ENCODE measurements around the gene DNAH8.

DNAH8 gene

DNA sequence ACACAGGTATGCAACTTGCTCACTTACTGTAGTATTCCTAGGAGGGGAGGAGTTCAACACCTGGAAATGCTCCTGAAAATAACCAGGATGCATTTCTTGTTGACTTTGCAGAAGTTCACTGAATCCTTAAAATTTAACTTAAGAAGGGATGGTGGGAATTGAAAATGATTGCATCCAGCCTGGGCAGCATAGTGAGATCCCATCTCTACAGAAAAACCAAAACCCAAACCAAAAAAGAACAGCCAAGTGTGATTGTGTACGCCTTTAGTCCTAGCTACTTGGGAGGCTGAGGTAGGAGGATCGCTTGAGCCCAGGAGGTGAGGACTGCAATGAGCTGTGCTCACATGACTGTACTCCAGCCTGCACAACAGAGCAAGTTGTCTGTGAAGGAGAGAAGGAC lies 1.7 kb downstream of the DNAH8 start:
- no peak overlapping the region for H3K4me3 ChIP-seq (ENCODE audit: low read length)
- no peak for DNase-seq (ENCODE audit: low read depth)
- TF ChIP-seq, protein P1, sequence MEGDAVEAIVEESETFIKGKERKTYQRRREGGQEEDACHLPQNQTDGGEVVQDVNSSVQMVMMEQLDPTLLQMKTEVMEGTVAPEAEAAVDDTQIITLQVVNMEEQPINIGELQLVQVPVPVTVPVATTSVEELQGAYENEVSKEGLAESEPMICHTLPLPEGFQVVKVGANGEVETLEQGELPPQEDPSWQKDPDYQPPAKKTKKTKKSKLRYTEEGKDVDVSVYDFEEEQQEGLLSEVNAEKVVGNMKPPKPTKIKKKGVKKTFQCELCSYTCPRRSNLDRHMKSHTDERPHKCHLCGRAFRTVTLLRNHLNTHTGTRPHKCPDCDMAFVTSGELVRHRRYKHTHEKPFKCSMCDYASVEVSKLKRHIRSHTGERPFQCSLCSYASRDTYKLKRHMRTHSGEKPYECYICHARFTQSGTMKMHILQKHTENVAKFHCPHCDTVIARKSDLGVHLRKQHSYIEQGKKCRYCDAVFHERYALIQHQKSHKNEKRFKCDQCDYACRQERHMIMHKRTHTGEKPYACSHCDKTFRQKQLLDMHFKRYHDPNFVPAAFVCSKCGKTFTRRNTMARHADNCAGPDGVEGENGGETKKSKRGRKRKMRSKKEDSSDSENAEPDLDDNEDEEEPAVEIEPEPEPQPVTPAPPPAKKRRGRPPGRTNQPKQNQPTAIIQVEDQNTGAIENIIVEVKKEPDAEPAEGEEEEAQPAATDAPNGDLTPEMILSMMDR (conservative IDR thresholded peaks at IDR 0.05; ENCODE audit: low read length): no peak

DNA sequence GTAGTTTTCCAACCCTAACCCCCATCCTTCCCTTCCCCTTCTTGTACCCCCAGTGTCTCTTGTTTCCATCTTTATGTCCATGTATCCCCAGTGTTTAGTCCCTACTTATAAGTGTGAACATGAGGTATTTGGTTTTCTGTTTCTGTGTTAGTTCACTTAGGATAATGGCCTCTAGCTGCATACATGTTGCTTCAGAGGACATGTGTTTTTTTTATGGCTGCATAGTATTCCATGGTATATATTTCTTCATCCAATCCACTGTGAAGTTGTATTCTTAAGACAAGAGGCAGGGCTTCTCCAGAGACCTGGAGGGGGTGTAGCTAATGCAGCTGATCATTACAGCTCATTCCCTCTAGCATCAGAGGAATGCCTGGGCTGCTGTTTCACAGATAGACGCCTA lies 4.2 kb downstream of the DNAH8 start:
- DNase-seq (ENCODE audit: low read depth): no peak
- TF ChIP-seq, protein P1 (conservative IDR thresholded peaks at IDR 0.05; ENCODE audit: low read length): no peak
- H3K4me3 ChIP-seq (ENCODE audit: low read length): no peak overlapping the region

DNA sequence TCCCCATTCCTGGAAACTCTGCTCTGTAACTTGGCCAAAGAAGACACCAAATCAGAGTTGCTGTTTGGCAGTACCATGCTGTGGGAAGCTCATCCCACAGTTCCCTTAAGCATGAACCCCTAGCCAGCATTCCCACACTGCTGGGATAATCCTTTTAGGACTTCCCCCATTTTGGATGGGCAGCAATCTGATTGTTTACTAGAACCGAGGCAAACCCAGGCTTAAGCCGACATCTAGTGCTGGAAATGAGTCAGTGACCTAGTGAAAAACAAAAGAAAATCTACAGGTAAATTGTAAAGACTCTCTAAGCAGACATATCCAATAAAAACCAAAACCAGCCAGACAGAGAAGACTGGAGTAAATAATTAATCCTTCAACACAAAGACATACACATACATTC lies 5.2 kb downstream of the DNAH8 start:
- DNase-seq (ENCODE audit: low read depth): no peak
- TF ChIP-seq, protein P1 (conservative IDR thresholded peaks at IDR 0.05; ENCODE audit: low read length): no peak

DNA sequence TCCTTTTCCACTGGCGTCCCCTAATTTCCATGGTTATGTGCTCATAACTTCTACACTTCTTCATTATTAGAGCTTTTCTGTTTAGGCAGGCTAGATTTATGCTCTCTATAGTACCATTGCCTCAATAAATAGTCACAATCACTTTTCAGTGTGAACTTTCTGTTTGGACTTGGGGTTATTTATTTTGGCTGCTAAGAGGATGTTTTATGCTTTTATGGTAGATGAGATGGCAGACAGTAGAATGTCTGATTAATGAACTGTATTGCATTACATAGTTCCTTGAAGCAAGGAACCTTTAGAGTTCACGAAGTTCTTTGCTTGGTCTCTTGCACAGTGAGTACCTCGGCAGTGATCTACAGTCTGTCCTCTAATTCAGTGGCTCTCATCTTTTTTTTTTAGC lies 6.9 kb downstream of the DNAH8 start:
- H3K4me3 ChIP-seq (ENCODE audit: low read length): no peak overlapping the region
- TF ChIP-seq, protein P1 (conservative IDR thresholded peaks at IDR 0.05; ENCODE audit: low read length): no peak
- DNase-seq (ENCODE audit: low read depth): no peak

More for the DNA sequence above, 5.2 kb downstream of the DNAH8 start:
- H3K4me3 ChIP-seq (ENCODE audit: low read length): no peak overlapping the region

DNA sequence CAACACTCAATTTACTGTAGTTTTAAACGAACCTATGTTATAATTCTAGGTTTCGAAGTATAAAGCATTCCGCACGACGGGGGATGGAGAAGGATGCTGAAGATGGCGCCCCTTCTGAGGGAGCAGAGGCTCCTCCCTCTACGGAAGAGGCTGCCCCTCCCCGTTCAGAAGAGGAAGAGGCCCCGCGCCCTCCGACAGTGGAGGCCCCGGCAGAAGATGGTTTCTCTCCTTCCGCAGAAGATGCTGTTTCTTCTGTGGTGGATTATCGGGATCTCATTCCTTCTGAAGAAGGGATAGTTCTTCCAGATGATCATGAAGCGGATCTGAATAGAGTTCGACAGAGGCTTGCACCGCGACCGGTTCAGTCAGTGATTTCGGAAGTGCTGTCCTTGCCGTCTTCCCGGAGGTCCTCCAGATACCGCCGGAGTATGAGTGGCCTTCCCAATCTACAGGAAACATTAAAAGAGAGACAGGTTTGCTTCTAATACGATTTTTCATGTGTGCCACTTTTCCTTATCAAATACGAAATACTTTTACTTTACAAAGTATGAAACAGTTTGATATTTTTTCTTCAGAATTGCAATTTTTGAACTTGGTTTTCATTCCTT lies 7.7 kb downstream of the DNAH8 start:
- no peak for DNase-seq (ENCODE audit: low read depth)
- no peak overlapping the region for H3K4me3 ChIP-seq (ENCODE audit: low read length)
- TF ChIP-seq, protein P1 (conservative IDR thresholded peaks at IDR 0.05; ENCODE audit: low read length): no peak

DNA sequence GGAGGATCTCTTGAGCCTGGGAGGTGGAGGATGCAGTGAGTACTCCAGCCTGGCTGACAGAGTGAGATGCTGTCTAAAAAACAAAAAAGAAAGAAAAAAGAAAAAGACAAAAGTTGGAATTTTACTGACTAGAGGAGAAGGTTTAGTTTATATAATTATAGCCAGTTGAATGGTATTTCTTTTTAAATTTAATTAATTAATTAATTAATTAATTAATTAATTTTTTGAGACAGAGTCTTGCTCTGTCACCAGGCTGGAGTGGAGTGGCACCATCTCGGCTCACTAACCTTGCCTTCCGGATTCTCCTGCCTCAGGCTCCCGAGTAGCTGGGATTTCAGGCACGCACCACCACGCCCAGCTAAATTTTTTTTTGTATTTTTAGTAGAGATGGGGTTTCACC lies 8.7 kb downstream of the DNAH8 start:
- H3K4me3 ChIP-seq (ENCODE audit: low read length): no peak overlapping the region
- DNase-seq (ENCODE audit: low read depth): no peak
- TF ChIP-seq, protein P1 (conservative IDR thresholded peaks at IDR 0.05; ENCODE audit: low read length): no peak

DNA sequence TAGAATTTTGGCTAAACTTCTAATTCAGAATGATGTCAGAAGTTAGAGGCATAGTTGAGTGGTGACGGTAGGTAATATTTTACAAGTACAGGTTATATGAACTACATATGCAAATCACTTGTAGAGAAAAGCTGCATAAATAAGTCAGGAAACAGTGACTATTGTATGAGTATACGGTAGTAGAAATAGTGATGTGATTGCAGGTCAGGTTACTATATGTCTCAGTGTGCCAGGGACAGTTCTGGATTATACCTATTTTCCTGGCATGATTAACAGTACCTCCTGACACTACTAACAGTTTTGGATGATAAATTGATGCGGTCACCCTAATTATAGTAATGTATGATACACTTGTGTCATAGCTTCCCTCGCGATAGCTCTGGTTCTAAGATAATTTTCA lies 9.2 kb downstream of the DNAH8 start:
- TF ChIP-seq, protein P1 (conservative IDR thresholded peaks at IDR 0.05; ENCODE audit: low read length): no peak
- DNase-seq (ENCODE audit: low read depth): no peak
- H3K4me3 ChIP-seq (ENCODE audit: low read length): no peak overlapping the region
